GM19023 (cell line): Measurements from ENCODE around the gene SLC38A10.

Experiments used
- ATAC-seq: cut with Tn5 transposase; IDR thresholded peaks from one replicate; pipeline ENCODE4 v1.9.1; 2021; ENCODE audit warnings: mild to moderate bottlenecking, moderate library complexity; ENCODE audit not compliant: unreplicated experiment

SLC38A10 gene

DNA sequence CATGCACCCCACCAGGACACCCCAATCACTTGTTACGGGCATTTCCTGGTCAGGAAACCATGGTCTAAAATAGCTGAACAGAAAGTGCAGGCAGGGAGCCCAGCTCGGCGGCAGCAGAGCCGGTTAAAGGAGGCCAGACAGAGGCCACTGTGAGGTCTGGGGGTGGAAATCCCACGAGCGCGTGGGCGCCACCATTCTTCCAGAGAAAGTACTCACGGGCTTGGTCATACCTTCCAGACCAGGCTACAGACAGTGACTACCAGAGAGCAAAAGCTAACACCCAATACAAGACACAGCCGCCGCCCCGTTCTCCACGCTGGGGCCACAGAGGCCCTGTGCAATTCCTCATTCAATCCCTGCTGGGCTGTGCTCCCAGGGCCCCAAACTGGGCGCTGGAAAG lies 84.2 kb downstream of the SLC38A10 start:
- ATAC-seq, result no peak

DNA sequence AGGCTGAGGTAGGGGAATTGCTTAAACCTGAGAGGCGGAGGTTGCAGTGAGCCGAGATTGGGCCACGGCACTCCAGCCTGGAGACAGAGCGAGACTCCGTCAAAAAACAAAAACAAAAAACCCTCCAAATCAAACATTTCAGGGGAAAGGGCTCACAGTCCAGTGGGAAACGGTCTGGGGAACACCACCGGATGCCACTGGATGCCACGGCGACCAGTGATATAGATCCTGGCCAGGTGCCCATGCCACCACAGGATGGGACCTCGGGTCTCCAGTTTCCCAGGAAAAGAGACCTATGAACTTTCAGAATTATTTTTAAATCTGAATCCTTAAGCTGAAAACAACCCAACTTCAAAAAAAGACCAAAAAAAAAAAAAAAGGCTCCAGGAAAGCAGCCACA lies 84.6 kb downstream of the SLC38A10 start:
- ATAC-seq, result no peak

DNA sequence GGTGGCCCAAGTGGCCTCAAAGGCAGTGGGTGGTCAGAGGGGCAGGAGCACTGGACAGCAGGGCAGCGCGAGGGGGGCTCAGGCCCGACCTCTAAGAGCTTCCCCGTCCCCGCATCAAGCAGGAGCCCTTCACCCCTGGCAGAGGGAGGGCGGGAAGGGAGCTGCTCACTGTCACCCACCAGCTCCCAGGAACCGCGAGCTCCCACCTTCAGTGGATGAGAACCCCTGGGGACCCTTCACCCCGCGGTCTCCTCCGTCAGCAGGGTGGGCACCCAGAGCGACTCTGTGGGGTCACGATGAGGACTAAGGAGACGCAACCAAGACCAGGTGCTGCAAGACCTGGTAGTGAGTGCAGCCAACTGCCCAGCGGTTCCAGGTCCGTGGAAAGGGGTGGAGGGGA lies 86.0 kb downstream of the SLC38A10 start:
- ATAC-seq, result no peak

DNA sequence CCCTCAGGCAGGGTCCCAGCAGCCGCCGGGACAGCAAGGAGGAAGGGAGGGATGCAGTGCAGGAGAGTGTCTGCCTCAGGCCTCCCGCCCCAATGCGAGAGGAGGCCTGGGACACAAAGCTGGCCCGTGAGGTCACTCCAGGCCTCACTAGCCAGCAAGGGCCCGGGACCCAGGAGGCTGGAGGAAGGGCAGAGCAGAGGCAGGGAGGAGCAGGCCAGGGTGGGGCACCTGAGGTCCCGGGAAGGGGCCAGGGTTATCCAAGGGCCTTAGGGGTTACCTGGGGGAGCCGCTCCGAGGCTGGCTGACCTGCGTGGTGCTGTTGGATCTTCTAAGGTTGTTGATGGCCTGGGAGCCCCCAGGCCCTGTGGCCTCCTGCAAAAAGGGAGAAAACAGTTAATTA lies 86.5 kb downstream of the SLC38A10 start:
- no peak for ATAC-seq

DNA sequence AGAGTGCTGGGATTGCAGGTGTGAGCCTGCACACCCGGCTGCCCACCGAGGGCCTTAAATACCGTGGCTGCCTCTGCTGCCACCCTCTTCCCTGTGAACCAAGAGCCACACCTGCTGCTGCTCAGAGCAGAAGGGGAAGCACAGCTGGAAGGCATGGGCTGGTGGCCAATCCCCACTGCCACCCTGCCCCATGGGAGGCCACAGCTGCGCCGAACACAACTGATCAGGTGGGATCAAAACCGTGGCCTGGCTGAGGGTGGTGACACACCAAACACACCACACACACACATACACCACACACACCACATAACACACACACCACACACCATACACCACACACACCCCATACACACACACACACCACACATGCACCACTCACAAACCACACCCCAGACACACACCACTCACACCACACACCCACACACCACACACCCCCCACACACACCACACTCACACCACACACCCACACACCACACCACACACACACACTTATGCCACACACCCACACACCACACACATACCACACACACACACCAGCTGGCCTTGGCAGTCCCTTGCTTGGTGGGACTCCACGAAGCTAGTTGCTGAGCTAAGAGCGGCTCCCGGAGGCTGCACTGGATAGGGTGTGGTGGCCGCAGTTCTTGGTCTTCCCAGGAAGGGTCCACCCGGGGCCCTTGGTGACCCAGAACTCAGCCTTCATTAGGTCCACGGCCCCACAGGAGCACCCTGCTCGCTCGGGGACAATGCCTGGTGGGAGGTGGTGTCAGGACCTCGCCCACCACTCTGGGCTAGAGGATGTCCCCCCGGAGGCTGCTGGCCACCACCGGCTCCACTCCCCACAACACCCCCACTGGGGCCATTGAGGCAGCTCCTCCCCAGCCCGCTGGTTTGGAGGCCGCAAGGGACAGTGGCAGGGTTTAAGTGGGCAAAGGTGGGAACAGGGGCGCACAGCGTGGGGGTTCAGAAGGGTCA lies 87.2 kb downstream of the SLC38A10 start:
- no peak for ATAC-seq

DNA sequence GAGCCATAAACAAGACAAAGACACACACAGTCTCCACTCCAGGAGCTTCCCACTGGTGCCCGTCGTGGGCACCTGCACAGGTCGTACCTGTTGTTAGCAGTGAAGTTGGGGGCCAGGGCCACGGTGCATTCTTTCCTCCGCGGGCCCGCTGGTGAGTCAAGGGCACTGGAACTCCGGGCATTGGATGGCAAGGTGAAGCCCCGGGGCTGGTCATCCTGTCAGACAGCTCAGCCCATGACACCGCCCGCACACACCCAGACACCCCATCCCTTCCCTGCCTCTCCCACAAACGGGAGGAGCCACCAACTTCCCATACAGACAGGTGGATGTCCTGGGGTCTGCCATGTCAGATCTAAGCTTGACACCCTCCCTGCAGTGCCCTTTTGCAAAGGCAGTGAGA lies 88.5 kb downstream of the SLC38A10 start:
- no peak for ATAC-seq

DNA sequence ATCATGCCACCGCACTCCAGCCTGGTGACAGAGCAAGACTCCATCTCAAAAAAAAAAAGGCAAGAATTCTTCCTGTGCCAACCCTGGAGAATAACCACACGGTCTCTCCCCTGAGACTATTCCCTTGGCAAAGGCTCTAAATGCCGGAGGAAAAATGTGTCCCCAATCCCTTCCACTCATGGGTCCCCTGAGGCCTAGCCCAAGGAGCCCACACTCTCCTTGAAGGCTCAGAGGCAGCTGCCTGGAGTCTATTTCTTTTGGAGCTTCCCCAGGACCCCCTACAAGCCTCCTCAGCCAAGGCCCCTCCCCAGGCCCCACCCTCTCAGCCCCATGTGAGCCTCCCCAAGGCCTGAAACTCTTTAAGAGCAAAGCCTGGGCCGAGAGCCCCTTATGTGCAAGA lies 88.9 kb downstream of the SLC38A10 start:
- no peak for ATAC-seq

DNA sequence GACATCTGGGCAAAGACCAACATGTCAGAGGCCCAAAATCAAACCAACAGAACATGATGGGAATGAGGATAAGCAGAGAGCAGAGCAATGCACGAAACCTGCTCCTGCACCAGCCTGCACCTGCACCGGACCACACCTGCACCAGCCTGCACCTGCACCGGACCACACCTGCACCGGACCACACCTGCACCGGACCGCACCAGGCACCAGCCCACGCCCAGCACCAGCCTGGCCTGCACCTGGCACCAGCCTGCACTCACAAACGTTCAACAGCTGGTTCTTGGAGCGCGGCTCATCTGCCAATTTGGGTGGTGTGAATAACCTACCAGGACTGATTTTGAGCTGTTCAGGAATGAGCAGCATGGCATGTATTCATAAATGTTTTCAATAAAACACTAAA lies 90.5 kb downstream of the SLC38A10 start:
- no peak for ATAC-seq

DNA sequence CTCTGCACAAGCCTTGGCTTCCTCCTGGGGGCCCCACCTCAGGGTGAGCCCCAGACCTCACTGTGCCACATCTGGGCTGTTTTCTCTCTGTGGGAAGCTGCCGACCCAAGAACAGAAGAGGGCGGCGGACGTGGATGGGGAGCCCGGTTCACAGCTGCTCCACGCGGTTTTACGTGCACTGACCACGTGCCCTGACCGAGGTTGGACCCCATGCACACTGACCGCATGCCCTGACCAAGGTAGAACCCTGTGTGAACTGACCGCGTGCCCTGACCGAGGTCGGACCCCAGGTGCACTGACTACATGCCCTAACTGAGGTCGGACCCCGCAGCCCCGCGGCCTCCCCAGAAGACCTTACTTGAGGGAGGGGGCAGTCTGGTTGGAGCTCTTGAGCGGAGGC lies 92.0 kb downstream of the SLC38A10 start:
- ATAC-seq, result no peak

DNA sequence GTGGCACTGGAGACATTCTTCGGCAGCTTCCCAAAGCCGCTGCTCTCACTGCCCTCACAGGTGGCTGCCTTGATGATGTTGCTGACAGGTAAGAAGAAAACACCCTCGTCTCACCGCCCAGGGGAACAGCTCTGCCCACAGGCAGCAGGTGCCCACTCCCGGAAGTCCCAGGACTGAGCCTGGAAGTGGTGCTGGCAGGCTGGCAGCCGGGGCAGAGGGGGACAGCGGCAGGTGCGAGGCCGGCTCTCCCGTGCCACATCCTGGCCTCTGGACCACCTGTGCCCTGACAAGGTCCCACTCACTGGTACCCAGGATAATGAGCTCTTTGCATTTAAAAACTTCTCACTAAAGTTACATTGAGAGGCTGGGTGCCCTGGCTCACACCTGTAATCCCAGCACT lies 92.8 kb downstream of the SLC38A10 start:
- ATAC-seq, result no peak

DNA sequence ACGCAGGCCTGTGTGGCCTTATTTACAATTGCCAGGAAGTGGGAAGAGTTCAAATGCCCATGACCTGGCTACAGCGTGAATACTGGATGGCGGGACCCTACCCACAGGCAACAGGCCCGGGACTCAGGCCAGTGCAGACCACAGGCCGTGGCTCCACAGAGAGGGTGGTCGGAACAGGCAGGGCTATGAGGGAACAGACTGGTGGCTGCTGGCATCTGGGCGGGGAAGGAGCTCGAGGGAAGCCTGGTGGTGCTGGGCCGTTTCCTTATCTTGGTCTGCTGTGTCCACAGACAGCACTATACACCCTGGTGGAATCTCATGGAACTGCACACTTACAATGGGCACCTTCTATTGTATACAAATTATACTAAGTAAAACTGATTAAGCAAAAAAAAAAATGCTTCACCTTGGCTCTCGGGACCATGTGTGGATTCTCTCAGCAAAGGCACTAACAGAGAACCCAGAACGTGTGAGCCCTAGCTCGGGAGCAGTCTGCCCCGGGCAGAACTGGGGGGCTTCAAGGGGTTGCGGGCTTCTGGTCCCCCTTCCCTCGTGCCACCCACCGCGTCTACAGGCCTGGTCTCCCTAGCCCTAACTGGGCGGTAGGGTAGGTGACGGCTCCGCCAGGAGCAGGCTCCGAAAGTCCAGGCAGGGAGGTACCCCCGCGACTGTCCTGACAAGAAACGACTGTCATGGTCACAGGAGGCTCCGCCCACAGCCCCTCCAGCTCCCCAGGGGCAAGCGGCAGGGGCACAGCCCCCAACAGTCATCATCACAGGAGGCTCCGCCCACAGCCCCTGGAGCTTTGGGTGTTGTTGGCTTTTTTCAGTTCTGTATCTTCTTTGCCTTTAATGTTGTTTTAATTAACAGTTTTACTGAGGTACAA lies 94.2 kb downstream of the SLC38A10 start:
- no peak for ATAC-seq

DNA sequence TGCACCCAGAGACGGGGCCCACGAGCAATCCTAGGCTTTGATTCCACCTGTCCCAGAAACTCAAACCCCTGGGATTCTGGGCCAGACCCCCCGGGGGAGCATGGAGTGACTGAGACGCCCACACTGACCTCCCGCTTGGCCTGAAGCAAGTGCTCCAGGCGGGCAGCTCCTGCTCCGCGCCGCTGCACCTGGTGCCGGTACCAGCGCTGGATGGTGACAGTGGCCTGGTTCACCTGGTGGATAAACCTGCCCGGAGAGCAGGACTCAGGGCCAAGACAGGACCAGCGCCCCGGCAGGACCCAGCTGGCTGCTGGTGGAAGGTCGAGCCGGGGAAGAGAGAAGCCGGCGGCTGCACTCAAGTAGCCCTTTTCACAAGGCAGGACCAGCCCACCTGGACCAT lies 94.9 kb downstream of the SLC38A10 start:
- ATAC-seq, result no peak

DNA sequence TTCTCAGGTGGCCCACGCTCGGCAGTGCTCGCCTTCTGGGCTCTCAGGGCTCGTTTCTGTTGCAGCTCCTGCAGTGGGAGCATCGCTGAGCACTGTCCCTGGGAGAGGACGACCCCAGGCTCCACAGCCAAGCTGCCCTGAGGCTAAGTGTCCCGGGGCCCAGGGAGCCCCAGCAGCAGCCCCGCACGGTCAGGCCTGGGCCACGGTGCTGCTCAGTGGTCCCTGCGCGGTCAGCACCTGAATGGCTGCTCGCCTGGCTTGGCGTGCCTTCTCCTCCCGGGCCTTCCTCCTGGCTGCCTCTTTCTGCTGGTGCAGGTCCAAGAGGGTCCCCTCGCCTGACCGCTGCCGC lies 95.7 kb downstream of the SLC38A10 start:
- ATAC-seq, result no peak

DNA sequence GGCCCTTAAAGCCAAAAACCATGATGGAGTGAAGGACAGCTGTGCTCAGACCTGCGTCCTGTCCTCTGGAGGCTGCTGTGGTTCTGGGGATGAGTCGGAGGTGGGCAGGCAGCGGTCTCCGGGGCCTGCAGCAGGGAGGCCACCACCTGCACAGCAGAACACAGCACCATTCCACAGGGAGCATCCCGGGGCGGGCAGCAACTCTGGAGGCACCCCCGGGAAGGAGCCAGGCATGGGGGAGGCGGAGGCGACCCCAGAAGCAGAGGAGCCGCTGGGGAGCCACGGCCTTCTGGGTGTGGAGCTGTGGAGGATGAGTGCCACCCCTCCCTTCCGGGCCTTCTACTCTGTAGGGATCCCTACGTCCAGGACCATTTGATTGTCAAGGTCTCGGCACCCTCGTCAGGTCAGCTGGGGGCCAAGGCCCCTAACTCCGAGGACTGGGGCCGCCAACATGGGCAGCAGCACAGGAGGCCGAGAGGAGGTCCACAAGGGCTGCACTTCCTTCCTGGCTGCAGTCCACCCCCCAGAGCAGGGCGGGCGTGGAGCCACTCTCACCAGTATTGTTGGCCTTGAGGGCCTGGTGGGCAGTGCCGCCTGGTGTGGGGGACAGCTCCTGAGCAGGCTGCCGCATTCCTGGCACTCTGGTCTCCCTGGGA lies 96.2 kb downstream of the SLC38A10 start:
- ATAC-seq, result no peak

DNA sequence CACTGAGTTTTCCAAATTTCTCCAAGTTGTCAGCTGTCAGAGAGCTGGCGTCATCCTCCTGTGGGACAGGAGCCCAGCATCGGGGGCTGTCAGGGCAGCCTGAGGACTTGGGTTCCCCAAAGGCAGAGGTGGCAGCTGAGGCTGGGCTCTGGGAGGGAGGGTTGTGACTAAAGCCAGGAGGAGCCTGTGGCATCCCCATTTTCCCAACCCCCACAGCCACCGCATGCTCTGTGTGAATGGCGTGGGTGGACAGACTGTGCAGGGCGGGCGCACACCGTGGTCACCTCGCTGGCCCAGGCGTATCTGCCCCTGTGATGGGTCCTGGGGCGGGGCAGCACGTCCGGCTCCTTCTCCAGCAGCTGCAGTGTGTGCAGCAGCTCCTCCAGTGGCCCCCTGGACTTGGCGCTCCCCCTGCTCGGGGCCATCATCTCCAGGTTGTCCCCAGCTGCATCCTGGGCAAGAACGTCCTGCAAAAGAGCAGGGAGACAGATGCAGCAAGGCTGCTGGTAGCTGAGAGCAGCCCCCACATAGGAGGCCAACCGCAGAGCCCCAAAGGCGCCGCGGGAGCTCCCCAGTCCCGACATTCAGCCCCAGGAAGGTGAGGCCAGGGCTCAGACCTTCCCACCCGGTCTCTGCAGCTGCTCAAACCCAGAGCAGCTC lies 97.1 kb downstream of the SLC38A10 start:
- ATAC-seq, result no peak

DNA sequence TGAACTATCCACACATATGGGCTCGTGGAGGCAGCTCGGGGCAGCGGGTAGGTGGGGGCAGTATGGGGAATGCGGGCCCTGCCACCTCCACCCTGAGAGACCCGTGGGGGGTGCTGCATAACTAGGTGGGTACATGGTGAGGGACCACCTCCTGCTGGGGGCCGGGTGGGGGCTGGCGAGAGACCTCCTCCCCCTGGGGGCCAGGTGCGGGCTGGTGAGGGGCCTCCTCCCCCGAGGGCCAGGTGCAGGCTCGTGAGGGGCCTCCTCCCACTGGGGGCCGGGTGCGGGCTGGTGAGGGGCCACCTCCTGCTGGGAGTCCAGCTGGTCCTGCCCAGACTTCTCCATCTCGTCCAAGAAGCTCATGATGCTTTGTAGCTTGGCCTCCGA lies 97.7 kb downstream of the SLC38A10 start:
- no peak for ATAC-seq

DNA sequence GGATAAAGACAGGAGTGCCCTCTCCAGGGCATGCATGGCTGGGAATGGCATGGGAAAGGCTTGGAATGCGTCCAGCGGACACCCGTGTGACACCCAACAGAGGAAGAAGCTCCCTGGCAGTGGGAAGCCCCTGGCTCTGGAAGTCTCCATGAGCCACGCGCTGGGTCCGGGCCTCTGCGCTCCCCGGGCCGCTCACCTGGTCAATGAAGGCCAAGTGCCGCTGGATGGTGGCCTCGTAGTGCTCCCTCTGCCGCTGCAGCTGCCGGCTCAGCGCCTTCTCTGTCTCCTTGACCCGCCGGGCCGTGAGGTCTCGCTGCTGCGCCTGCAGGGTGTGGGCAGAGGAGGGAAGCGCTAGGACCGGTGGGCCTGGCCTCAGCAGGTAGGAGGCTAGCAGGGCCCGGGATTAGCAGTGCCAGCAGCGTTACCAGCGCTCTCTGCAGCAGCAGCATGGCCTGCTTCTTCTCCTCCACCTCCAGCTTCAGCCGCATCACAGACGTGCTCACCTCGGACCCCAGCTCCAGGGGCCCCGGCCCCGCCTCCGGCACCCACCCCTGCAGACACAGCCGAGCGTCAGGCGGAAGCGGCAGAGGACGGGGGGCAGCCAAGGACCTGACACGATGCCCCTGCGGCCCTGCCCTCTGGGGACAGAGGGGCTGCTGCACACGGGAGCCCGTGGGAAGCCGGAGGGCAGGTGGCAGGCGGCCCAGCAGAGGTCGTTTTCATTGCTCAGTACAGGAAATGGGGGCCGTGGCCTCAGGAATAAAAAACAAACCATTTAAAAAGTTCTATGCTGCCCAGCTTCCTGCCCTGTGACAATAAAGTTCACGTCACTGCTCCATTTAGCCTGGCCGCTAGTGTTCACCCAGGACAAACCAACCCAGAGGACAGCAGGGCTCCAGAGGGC lies 98.3 kb downstream of the SLC38A10 start:
- ATAC-seq, result no peak

DNA sequence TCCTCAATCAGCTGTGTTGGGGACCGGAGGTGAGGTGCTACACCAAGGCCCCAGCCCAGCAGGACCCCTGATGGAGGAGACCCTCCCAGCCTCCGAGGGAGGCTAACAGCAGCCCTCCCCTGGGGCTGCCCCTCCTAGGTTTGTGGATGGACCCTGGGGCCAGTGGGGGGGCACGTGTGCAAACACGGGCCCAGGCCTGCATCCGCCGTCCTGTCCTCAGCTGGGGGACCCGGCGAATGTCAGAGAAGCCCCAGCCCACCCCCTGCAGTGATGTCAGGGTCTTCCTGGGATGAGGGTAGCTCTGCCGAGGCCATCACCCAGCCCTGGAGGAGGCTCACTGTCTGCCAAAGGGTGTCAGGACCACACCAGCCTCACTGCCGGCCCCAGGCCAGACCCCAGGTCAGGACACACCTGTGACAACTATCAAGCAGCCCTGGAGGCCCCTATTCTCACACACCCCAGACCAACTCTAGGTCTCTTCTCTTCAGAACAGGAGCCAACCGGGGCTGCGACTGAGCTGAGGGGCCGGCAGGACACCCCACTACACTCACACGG lies 99.1 kb downstream of the SLC38A10 start:
- no peak for ATAC-seq
